GM19023 (cell line): Measurements from ENCODE around the gene MBD4.
"Not testable (repeated sequence)": the region's sequence is repeated elsewhere in the genome, so short reads cannot be mapped to it uniquely, and the experiment has no call there.

Experiments used
- ATAC-seq: cut with Tn5 transposase; IDR thresholded peaks from one replicate; pipeline ENCODE4 v1.9.1; 2021; ENCODE audit warnings: mild to moderate bottlenecking, moderate library complexity; ENCODE audit not compliant: unreplicated experiment

MBD4 gene

DNA sequence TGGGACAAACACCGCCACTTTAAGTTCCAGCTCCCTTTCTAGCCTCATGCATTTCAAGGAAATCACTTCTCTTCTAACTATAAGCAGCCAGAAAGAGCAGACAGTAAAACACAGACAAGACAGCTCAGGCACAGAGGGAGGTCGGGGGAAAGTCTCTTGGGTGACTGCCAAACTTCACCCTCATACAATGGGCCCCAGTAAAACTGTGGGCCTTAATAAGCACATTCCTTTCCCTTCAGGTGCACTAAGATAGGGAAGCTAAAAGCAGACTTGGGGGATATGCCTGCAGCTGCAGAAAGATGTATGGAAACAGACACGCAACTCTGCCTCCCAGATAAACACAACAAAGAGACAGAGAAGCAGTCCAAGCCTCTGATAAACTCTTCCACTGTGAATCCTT lies 26.5 kb downstream of the MBD4 start:
- ATAC-seq = not testable (repeated sequence)

DNA sequence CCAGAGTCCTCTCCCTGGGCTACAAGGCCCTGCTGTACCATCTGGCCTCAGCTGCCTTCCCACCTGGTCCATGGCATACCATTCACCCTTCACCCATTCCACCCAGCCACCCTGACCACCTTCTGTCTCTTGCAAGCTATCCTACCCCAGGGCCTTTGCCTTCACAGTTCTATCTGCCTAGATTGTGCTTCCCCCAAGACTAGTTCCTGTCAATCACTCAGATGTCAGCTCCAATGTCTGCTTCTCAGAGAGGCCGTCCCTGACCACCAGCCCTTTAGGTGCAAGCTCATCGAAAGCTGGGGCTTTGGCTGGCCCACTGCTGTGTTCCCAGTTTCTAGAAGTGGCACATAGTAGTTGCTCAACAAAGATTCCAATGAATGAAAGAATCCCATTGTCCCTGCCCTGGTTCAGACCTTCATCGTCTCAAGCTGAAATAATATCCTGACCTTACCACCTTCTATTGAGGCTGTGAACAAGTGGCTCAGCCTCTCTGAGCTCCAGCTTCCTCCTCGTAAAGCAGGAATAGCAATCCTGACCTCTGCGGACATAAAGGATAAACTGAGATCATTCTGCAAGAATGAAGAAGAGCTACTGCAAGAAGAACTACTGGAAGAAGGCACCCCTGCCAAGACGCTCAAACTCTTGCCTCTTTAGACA lies 27.1 kb downstream of the MBD4 start:
- no peak for ATAC-seq

DNA sequence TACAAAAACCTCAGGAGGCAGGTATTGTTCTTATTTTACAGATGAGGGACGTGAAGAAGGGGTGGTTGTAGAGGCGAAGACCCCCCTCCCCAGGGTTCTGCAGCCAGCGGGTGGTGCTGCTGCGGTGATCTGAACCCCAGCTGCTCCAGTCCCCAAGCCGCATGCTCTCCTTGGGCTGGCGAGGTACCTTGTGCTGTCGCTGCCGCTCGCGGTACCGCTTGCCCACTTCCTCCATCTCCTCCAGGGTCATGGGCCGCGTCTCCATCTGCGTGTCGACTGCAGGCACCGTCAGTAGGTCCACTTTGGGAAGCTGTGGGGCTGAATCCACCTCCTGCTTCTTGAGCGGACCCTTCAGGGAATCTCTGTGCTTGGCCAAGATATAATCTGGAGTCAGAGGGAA lies 28.8 kb downstream of the MBD4 start:
- no peak for ATAC-seq

DNA sequence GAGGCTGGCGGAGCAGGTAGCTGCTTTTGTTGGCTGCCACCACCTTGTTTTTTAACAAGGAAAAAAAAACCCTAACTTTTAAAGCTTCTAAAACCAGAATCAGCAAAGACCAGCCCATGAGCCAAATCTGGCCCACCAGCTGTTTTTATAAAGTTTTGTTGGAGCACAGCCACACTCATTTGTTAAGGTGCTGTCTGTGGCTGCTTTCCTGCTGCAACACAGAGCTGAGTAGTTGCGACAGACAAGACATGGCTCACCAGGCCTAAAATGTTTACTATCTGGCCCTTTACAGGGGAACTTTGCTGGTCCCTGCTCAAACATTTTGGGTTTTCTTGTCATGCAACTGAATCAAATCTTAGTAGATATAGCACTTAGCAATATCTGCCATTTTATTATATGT lies 30.2 kb downstream of the MBD4 start:
- no peak for ATAC-seq

DNA sequence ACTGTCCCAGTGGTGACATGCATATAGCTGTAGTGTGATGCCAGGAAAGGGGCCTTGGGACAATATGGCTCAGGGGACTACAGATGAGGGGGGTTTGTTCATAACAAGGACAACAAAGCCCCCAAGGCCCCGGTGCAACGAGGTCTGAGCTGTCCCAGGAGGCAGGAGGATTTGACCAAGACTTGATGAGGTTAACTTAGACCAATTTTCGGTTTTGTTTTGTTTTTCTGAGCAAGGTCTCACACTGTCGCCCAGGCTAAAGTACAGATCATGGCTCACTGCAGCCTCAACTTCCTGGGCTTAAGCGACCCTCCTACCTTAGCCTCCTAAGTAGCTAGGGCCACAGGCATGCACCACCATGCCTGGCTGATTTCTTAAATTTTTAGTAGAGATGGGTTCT lies 35.1 kb downstream of the MBD4 start:
- no peak for ATAC-seq

DNA sequence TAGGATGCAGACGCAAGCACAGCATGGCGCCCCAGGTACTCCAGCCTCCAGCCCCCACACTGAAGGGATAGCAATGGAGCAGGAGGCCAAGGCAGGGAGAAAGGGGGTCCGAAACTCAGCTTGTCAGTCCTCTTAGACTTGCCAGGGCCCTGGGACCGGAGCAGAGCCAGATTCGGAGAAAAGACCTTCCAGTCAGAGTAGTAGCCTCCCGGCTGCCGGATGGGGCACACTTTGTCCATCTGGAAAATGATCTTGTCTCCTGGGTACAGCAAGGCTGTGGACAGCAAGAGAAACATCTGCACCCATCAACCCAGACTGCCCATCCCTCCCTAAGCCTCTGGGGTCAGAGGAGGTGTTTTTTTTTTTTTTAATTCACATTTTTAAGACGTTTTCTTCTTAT lies 35.6 kb downstream of the MBD4 start:
- ATAC-seq = no peak

DNA sequence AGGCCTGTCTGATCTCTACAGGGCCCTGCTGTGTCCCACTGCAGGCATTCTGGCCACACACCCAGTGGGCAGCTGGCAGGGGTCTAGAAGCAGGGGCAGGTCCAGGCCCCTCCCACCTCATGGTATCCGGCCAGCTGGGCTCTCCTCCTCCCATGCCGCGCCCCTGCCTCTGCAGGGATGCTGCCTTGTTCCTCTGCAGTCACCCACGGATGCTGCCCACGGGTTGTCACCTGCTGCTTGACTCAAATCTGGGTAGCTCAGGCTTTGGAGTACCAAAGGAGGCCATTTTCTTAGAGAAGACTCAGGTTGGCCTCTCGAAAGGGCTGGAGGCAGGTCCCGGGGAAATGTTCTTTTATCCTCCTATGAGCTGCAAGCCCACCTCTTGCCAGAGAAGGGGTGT lies 36.3 kb downstream of the MBD4 start:
- ATAC-seq = no peak

DNA sequence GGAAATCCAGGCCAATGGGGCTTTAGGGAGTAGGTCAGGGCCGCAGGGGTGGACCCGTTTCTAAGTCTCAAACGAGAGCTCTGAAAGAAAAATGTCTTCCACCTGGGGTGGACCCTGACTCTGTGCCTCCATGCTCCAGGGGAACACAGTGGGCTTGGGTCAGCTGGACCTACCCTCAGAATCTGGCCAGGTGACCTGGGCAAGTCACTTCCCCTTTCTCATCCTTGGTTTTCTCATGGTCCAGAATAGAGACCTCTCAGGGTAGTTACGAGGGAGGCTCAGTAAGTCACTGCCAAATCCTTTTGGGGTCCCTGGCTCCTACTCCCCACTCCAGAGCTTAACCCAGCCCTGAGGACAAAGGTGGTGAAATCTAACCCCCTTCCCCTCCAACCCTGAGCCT lies 37.1 kb downstream of the MBD4 start:
- no peak for ATAC-seq

DNA sequence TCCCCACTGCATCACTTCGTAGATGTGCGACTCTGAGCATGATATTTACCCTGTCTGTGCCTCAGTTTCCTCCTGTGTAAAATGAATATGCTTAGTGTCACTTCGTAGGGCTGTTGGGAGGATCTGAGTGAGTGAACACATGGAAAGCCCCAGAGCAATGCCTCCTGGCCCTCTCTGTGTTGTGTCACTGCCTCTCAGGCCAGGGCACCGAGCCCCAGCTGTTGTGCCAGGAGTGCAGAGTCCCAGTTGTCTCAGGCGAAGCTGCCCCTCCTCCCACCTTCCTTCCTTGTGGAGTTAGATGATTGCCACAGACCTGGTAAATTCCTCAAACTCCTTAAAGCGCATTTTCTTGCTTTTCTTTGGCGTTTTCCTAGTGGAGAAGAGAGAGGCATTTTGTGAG lies 37.5 kb downstream of the MBD4 start:
- no peak for ATAC-seq

DNA sequence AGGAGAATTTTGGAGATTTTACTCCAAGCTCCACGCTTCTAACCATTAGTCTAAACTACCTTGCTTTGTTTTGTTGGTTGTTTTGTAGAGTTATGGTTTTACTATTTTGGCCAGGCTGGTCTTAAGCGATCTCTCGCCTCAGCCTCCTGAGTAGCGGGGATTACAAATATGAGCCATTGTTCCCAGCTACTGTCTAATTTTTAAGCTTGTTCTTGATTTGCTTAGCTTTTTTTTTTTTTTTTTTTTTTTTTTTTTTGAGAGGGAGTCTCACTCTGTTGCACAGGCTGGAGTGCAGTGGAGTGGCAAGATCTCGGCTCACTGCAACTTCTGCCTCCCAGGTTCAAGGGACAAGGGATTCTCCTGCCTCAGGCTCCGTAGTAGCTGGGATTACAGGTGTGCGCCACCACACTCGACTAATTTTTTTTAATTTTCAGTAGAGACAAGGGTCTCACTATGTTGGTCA lies 39.8 kb downstream of the MBD4 start:
- ATAC-seq = peak; percentile 14

DNA sequence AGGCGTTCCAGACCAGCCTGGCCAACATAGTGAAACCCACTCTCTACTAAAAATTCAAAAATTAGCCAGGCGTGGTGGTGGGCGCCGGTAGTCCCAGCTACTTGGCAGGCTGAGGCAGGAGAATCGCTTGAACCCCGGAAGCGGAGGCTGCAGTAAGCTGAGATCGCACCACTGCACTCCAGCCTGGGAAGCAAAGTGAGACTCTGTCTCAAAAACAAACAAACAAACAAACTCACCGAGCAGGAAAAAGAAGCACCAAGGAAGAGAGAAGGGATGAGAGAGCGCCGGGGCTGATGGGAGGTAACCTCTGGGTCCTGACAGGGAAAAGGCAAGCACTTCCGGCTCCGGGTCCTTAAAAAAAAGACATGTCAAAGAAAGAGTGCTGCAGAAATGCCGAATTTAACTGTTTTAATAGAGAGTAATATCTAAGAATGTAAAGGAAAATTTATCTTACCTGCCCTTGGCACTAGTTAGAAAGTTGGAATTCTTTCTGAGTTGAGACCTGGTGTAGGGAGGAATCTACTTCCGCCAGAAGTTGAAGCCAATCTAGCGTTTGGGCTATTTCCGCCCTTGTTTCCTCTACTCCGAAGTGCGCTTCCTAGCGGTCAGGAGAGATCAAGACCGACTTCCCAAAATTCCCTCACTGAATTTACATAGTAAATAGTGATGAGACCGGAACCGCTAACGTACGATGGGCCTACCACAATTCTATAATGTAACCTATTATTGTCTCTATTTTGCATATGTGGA lies 40.4 kb downstream of the MBD4 start:
- ATAC-seq = peak; percentile 73

DNA sequence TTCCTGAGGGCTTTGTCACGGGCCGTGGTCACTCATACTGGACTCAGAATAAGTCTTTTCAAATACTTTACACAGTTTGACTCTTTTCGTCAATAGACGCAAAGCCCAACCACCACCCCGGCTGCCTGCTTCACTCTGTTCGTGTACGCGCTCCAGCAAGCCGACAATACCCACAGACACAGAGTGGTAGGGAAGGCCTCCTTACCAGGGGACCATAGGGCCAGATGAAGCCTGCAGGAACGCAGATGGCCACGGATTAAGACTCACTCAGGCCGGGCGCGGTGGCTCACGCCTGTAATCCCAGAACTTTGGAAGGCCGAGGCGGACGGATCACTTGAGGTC lies 41.0 kb downstream of the MBD4 start:
- ATAC-seq = peak; percentile 8

DNA sequence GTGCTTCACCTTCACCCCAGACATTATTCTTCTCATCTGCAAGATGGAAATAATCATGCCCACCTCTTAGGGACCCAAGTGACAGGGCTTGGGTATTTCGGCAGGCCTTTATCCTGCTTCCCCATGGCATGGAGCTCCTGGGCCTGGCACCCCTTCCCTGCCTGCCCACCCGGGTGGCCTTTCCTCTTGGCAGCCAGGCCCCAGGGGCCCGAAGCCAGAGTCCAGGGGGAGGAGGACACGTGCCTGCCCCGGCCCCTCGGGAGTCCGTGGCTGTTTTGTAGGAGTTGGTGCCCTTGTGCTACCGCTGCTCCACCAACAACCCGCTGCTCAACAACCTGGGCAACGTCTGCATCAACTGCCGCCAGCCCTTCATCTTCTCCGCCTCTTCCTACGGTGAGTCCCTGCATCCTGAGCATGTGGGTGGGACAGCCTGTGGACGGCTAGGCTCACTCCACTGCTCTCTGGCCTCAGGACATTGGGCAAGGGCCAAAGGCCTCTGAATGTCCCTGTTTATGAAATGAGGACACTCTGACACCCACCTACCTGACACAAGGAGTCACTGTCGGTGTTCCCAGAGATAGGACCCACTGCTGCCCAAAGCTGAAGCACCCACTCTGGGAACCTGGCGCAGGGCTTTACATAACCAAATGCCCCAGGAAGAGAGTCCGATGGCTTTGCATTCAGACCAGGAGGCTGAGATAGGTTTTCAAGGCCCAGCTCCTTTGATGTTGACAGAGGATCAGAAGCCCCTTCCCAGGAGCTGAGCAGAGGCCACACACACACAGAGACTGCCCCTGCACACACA lies 45.8 kb downstream of the MBD4 start:
- not testable (repeated sequence) for ATAC-seq

DNA sequence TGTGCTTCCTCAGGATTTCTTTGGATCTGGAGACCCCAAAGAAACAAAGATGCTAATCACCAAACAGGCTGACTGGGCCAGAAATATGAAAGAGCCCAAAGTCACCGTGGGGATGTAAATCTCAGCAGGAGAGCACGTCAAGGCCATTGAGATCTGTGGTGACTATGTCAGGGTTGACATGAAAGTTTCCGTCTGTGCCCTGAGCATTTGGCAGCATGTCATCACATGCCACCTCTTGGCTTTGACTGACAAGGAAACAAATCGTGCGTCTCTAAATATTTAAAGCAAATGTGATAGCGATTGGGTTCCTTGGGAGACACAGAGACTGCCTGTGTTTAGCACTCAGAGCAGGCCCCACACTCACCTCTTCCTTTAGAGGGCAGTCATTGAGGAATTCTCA lies 46.5 kb downstream of the MBD4 start:
- no peak for ATAC-seq

DNA sequence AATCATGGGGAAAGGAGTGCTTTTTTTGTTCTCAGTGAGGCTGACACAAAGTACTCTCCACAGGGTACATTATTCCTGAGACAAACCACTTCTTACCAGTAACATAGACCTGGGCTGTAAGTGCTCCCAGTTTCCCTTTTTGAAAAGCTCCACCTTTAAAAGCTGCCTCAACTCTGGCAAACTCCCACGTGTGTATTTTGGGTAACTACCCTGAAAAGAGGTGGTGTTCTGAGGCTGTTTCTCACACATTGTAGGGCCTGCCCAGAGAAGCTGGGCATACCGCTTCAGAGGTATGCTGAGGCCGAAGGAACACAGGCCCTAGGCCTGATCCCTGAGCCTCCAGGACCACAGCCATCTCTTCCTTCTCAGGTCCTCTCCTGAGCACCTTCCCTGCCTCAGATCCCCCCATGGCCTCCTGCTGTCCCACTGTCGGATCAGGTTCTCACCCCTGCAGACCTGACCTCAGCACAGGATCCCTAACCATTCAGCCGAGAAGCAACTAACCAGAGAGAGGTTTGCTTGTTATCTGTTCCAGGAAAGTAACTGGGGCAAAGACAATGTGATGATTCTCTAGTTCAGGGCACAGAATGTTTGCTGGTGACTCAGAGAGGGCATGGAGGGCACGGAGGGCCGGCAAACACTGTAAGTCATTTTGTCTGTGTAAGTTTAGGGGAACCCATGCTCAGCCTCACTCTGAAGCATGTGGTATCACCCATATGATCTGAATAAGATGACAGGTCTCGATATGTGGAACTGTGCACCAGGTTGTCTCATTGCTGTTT lies 47.5 kb downstream of the MBD4 start:
- not testable (repeated sequence) for ATAC-seq

DNA sequence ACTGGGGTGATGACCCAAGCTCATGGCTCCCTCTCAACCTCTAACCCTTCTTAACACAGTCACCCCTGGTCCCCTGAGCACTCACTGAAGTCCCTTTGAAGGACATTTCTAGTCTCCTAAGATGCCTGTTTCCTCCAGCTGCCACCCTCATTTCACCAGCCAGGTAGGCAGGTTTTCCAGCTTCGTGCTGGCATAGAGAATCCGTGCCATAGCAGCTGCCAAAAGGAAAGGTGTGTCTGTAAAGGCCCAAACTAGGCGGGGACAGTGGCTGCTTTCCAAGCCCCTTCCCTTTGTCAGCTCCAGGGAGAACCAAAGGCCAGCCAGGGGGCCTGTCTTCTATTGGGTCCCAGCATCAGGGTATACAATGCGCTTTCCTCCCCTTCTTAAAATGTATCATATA lies 48.2 kb downstream of the MBD4 start:
- ATAC-seq = not testable (repeated sequence)

DNA sequence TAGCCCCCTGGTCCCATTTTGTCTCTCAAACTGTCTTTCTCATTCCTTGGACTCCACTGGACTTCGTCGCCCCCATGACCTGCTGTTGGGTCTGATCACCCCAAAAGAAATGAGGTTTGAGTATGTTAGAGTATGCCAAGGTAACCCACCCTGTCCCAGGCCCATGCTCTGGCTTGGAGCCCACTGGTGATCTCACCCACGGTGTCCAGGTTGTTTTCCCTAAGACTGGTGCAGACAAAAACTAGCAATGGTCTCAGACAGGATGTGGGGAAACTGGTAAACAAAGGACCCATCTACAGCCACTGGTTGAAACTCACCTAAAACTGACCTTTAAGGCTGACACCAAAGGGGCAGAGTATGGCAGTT lies 50.2 kb downstream of the MBD4 start:
- no peak for ATAC-seq

DNA sequence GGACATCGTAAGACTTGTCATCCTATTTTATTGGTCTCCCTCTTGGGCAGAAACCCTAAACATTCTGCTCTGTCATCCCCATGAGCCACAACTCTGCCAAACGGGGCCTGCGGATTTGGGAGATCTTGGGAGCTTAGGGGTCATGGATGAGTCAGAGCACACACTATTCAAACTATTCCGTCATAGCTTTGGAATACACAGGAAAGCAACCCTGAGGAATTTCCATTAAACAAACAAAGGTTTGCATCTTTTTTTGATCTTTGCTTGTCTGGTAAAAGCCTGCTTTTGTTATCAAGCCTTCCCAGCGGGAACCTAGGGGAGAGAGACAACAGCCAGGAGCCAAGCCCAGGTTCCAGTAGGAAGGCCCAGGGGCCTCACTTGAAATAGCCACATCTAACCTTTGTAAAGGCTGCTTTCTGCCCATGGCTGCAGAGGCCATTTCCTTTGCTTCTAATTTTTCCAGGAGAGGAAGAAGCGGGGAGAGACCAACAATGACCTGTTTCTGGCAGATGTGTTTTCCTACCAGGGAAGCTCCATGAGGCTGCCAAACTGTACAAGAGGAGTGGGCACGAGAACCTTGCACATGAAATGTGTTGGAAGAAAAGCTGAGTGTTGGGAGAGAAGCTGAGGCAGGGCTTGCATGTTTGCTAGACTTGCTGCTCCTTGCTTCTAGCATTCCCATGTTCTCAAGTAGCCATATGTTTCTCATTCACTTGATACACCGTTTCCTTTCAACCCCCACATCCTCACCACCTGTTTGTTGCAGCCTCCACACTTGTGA lies 50.8 kb downstream of the MBD4 start:
- not testable (repeated sequence) for ATAC-seq

DNA sequence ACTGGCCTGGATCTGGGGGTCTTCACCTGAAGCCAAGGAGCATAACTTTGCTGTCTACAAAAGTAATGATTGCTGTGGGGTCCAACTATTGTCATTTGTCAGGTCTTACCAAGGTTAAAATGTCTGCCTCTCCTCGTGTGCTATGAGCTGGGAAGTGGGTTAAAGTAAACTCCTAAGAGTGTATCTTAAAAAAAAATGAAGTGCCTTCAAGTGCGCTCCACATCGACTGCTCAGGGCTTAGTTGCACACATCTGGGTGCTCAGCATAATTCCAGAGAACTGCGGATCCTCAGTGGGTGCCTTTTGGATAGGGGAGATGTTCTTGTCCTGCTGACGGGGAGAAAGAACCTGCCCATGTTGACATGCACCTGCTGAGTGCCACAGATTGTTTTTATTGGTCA lies 52.3 kb downstream of the MBD4 start:
- no peak for ATAC-seq

DNA sequence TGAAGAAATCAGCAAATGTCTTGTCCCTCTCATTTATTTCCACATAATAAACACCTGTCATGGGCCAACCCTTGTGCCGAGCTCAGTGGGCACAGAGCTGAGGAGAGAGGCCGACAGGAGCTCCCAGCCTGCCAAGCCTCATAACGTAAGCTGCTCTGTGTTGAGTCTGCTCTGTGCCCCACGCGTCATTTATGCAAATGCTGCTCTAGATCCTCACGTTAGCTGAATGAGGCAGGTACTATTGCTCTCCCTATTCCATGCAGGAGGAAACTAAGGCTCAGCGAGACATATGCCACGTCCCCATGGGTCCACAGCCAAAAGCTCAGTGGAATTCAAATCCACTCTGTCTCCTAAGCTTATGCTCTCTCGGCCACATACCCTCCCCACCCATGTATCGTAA lies 52.8 kb downstream of the MBD4 start:
- ATAC-seq = no peak
